Ascending aorta (tissue), 2 donors: ENCODE results near the gene PVALEF. TPM values are rescaled to one million over a fixed set of nuclear protein-coding genes. Genes with fewer than 3 reads are reported as not detected.

Source experiments
- DNase-seq, 2 donors: peaks; one replicate each; pipeline ENCODE4 v3.0.0-alpha.2; 2019; ENCODE audit warnings: low spot score in 2 of 2
- H3K27ac ChIP-seq, 2 donors: fragments of 200-600 bp; sonication (generic); one replicate each; pipeline ENCODE4 v1.5.1; 2016 to 2017; ENCODE audit warnings: mild to moderate bottlenecking in 1 of 2
- H3K27me3 ChIP-seq: fragments of 200-600 bp; sonication (generic); one replicate; pipeline ENCODE4 v1.5.1; 2017
- H3K36me3 ChIP-seq, 2 donors: fragments of 200-600 bp; sonication (generic); one replicate each; pipeline ENCODE4 v1.5.1; 2016
- H3K4me1 ChIP-seq, 2 donors: fragments of 200-600 bp; sonication (generic); one replicate each; pipeline ENCODE4 v1.5.1; 2016 to 2017; ENCODE audit warnings: mild to moderate bottlenecking in 1 of 2
- H3K4me3 ChIP-seq, 2 donors: fragments of 200-600 bp; sonication (generic); one replicate each; pipeline ENCODE4 v1.5.1; 2016 to 2017; ENCODE audit warnings: mild to moderate bottlenecking in 1 of 2
- H3K9me3 ChIP-seq, 2 donors: fragments of 200-600 bp; sonication (generic); one replicate each; pipeline ENCODE4 v1.5.1; 2016
- CTCF ChIP-seq, 3 experiments: fragments of 200-600 bp in 2 of 3; fragments of 450-650 bp in 1 of 3; sonication (generic) in 2 of 3; IDR thresholded peaks; one replicate each; pipeline ENCODE4 v1.5.1; 2016 to 2019; ENCODE audit warnings: antibody characterized with exemption in 3 of 3, mild to moderate bottlenecking in 1 of 3, moderate library complexity in 1 of 3
- intact Hi-C: fragments of 100-400 bp; cut with DNase I; formaldehyde crosslinking; loops from one replicate; pipeline ENCODE4 v1.15.1; 2023
- total RNA-seq: library from RNA; depleted of rRNA; stranded (reverse); fragments of >200 nt; gene quantifications from one replicate; pipeline ENCODE4 v1.1.0, GENCODE V29; 2016

The PVALEF gene
- total RNA-seq, 1 donor from 2014 or later = not detected

- Histone ChIP-seq H3K9me3 (no peaks in the 10 kb centered on the region), H3K27me3 (no peaks in the 10 kb centered on the region), H3K27ac (no peak overlapping the region), H3K4me1 (peaks cover 0 to 17% of the 10 kb centered on the region in 2 donors), H3K36me3 (no peaks in the 10 kb centered on the region), H3K4me3 (no peak overlapping the region)
- DNase-seq = no peak
- TF ChIP-seq CTCF (IDR thresholded peaks at IDR 0.05) = no peak
- intact Hi-C loops = no loop called here
Observed at GRCh38 chr17:81218991-81219390, 53.7 kb downstream of the PVALEF start.

- DNase-seq = no peak
- H3K27me3 ChIP-seq = no peaks in the 10 kb centered on the region
- no peak for TF ChIP-seq CTCF (IDR thresholded peaks at IDR 0.05)
- H3K4me1 ChIP-seq = peaks cover 0 to 17% of the 10 kb centered on the region in 2 donors
- H3K27ac ChIP-seq = no peak overlapping the region
- H3K36me3 ChIP-seq = no peaks in the 10 kb centered on the region
- H3K9me3 ChIP-seq = no peaks in the 10 kb centered on the region
- H3K4me3 ChIP-seq = no peak overlapping the region
- intact Hi-C loops = no loop called here
Observed at GRCh38 chr17:81219476-81220180, 54.3 kb downstream of the PVALEF start.

- intact Hi-C loops = no loop called here
- no peak for DNase-seq
- peaks cover 0 to 17% of the 10 kb centered on the region in 2 donors for H3K4me1 ChIP-seq
- no peaks in the 10 kb centered on the region for H3K36me3 ChIP-seq
- peak overlapping the region; percentile 79 to 87 for H3K4me3 ChIP-seq
- TF ChIP-seq CTCF (IDR thresholded peaks at IDR 0.05) = no peak
- no peak overlapping the region for H3K27ac ChIP-seq
- no peaks in the 10 kb centered on the region for H3K27me3 ChIP-seq
- H3K9me3 ChIP-seq = no peaks in the 10 kb centered on the region
Observed at GRCh38 chr17:81221371-81221841, 56.1 kb downstream of the PVALEF start.

- H3K27ac ChIP-seq = no peak overlapping the region
- intact Hi-C loops = no loop called here
Observed at GRCh38 chr17:81221842-81222619, 56.7 kb downstream of the PVALEF start.

GRCh38 chr17:81222620-81222905, 57.3 kb downstream of the PVALEF start:
- H3K4me1 ChIP-seq = peaks cover 0 to 17% of the 10 kb centered on the region in 2 donors
- H3K36me3 ChIP-seq = no peaks in the 10 kb centered on the region
- intact Hi-C loops = no loop called here
- no peaks in the 10 kb centered on the region for H3K9me3 ChIP-seq
- peak overlapping the region; percentile 79 to 87 for H3K4me3 ChIP-seq
- H3K27me3 ChIP-seq = no peaks in the 10 kb centered on the region
- DNase-seq = no peak
- H3K27ac ChIP-seq = no peak overlapping the region
- no peak for TF ChIP-seq CTCF (IDR thresholded peaks at IDR 0.05)

More at GRCh38 chr17:81221842-81222619, 56.7 kb downstream of the PVALEF start:
- H3K4me1 ChIP-seq = peaks cover 0 to 17% of the 10 kb centered on the region in 2 donors
- no peaks in the 10 kb centered on the region for H3K27me3 ChIP-seq
- H3K9me3 ChIP-seq = no peaks in the 10 kb centered on the region
- no peak for TF ChIP-seq CTCF (IDR thresholded peaks at IDR 0.05)
- no peaks in the 10 kb centered on the region for H3K36me3 ChIP-seq
- DNase-seq = no peak
- H3K4me3 ChIP-seq = peak overlapping the region; percentile 79 to 87
